ENCODE data around the gene DNLZ. TPM values are rescaled to one million over a fixed set of nuclear protein-coding genes. Genes with fewer than 3 reads are reported as not detected.

DNLZ gene
- total RNA-seq, 1 donor from 2014 or later, result 17.4 TPM

- Histone ChIP-seq H3K27me3 (ENCODE audit: control insufficient read depth, insufficient read depth, low read length) (no peaks in the 10 kb centered on the region), H3K36me3 (ENCODE audit: control insufficient read depth, insufficient read depth, low read length) (peaks cover 3% of the 10 kb centered on the region), H3K4me3 (ENCODE audit: low read depth, low read length) (no peak overlapping the region)
- no peak for DNase-seq (ENCODE audit: low read depth)
- no peak for FAIRE-seq
- TF ChIP-seq, protein P1, sequence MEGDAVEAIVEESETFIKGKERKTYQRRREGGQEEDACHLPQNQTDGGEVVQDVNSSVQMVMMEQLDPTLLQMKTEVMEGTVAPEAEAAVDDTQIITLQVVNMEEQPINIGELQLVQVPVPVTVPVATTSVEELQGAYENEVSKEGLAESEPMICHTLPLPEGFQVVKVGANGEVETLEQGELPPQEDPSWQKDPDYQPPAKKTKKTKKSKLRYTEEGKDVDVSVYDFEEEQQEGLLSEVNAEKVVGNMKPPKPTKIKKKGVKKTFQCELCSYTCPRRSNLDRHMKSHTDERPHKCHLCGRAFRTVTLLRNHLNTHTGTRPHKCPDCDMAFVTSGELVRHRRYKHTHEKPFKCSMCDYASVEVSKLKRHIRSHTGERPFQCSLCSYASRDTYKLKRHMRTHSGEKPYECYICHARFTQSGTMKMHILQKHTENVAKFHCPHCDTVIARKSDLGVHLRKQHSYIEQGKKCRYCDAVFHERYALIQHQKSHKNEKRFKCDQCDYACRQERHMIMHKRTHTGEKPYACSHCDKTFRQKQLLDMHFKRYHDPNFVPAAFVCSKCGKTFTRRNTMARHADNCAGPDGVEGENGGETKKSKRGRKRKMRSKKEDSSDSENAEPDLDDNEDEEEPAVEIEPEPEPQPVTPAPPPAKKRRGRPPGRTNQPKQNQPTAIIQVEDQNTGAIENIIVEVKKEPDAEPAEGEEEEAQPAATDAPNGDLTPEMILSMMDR (IDR thresholded peaks at IDR 0.05; ENCODE audit: insufficient read depth, low read length, severe bottlenecking), result no peak
Observed at GRCh38 chr9:136362450-136362784, 1.1 kb downstream of the DNLZ start.

GRCh38 chr9:136361754-136362449 lies 1.6 kb downstream of the DNLZ start:
- H3K4me3 ChIP-seq (ENCODE audit: low read depth, low read length), result no peak overlapping the region
- DNase-seq (ENCODE audit: low read depth) (no peak), FAIRE-seq (no peak)
- no peaks in the 10 kb centered on the region for H3K27me3 ChIP-seq (ENCODE audit: control insufficient read depth, insufficient read depth, low read length)
- TF ChIP-seq, protein P1 (IDR thresholded peaks at IDR 0.05; ENCODE audit: insufficient read depth, low read length, severe bottlenecking), result no peak
- H3K36me3 ChIP-seq (ENCODE audit: control insufficient read depth, insufficient read depth, low read length), result peaks cover 4% of the 10 kb centered on the region

DNA sequence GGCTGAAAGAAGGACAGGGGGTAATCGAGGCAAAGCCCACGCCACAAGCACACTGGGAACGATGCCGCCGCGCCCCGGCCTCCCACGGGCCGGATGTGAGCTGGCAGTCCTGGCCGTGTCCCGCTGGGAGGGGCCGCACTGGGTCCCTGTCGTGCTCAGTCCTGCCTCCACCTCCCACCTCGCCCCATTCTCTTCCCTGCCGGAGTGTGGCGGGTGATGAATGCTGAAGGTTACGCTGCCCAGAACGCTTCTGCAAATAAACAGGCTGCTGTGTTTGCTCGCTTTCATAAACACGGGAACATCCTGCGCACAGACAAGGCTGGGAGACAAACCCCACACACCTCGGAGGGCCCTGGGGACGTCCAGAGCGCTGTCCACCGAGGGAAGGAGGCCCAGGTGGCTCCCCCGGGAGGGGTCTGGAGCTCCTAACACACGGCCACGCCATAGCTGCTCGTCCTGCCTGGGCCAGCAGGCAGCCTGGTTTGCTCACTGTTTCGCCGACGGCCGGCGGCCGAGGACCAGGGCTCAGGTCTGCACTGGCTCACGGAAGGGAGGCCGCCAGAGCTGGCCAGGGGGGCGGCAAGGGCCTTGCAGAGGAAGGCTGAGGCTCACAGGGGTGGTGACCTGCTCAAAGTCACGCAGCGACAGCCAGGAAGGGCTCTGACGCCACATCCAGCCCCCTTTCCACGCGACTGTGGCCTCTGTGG lies 2.3 kb downstream of the DNLZ start:
- no peaks in the 10 kb centered on the region for H3K27me3 ChIP-seq (ENCODE audit: control insufficient read depth, insufficient read depth, low read length)
- TF ChIP-seq, protein P1 (IDR thresholded peaks at IDR 0.05; ENCODE audit: insufficient read depth, low read length, severe bottlenecking), result no peak
- FAIRE-seq (no peak), DNase-seq (ENCODE audit: low read depth) (no peak)
- no peak overlapping the region for H3K4me3 ChIP-seq (ENCODE audit: low read depth, low read length)
- peaks cover 6% of the 10 kb centered on the region for H3K36me3 ChIP-seq (ENCODE audit: control insufficient read depth, insufficient read depth, low read length)

DNA sequence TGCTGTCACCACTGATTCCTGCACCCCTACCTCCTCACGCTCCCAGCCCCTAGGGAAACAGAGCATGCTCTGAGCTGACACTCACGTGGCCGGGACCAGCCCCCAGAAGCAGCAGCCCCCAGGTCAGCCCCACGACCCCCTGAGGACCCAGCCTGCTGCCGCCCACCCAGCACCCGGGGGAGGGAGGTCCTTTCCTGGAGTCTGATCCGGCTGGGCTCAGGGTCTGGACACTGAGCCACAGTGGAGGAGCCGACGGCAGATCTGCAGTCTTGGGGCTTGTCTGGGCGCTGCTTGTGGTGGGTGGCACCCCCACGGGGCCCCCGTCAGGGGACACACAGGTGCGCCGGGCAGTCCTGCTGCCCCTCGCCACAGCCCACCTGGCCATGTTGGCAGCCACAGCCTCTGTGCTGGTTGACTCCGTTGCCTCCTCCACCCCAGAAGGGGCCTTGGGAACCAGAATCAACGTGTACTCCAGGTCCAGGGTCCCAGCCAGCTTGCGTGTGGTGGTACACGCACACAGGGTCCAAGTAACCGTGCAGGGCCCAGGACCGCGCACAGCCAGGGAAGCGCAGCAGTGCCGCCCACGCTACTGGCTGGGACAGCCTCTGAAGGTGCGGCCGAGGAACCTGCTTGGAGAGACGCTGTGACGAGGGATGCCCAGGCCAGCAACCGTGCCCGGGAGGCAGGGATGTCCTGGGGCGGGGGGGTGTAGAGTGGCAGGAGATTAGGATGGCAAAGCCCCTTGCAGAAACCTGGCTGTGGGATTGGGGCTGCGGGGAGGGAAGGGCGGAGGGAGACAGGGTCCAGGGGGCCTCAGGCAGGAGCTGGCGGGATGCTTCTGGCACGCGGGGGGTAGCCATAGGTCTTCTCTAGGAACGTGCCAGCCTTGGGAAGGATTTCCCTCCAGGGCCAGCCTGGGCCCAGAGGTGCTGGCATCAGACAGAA lies 3.5 kb downstream of the DNLZ start:
- TF ChIP-seq, protein P1 (IDR thresholded peaks at IDR 0.05; ENCODE audit: insufficient read depth, low read length, severe bottlenecking), result no peak
- Histone ChIP-seq H3K27me3 (ENCODE audit: control insufficient read depth, insufficient read depth, low read length) (no peaks in the 10 kb centered on the region), H3K4me3 (ENCODE audit: low read depth, low read length) (no peak overlapping the region), H3K36me3 (ENCODE audit: control insufficient read depth, insufficient read depth, low read length) (peaks cover 6% of the 10 kb centered on the region)
- no peak for FAIRE-seq
- DNase-seq (ENCODE audit: low read depth), result no peak

GRCh38 chr9:136358888-136359287 lies 4.7 kb downstream of the DNLZ start:
- DNase-seq (ENCODE audit: low read depth) (no peak), FAIRE-seq (no peak)
- Histone ChIP-seq H3K27me3 (ENCODE audit: control insufficient read depth, insufficient read depth, low read length) (no peaks in the 10 kb centered on the region), H3K36me3 (ENCODE audit: control insufficient read depth, insufficient read depth, low read length) (peaks cover 6% of the 10 kb centered on the region), H3K4me3 (ENCODE audit: low read depth, low read length) (no peak overlapping the region)
- TF ChIP-seq, protein P1 (IDR thresholded peaks at IDR 0.05; ENCODE audit: insufficient read depth, low read length, severe bottlenecking), result no peak

All from bronchial epithelial cell (primary cell).